Gastrocnemius medialis (tissue), 4 donors: Measurements from ENCODE around the gene PADI4. TPM values are rescaled to one million over a fixed set of nuclear protein-coding genes. Genes with fewer than 3 reads are reported as not detected.

Experiments used
- ATAC-seq, 2 donors: fragments of 150-250 bp; one replicate each; pipeline ENCODE4 v1.9.1; 2016
- DNase-seq, 2 donors: peaks; one replicate each; pipeline ENCODE4 v3.0.0-alpha.2; 2019
- H3K27ac ChIP-seq, 4 donors: fragments of 200-600 bp; sonication (generic); 1 replicate in 1 of 4; 2 replicates in 3 of 4; pipeline ENCODE4 v1.5.1; 2016 to 2018; ENCODE audit warnings: mild to moderate bottlenecking in 2 of 4, moderate library complexity in 1 of 4
- H3K27me3 ChIP-seq, 3 donors: fragments of 200-600 bp; sonication (generic) in 2 of 3; 1 replicate in 1 of 3; 2 replicates in 2 of 3; pipeline versions ENCODE4 v1.5.1 to v1.6.0; 2016 to 2019; ENCODE audit warnings: mild to moderate bottlenecking in 1 of 3, moderate library complexity in 1 of 3
- H3K36me3 ChIP-seq, 2 donors: fragments of 200-600 bp; sonication (generic) in 1 of 2; one replicate each; pipeline ENCODE4 v1.5.1; 2017 to 2018
- H3K4me1 ChIP-seq, 2 donors: fragments of 200-600 bp; sonication (generic) in 1 of 2; one replicate each; pipeline ENCODE4 v1.5.1; 2016 to 2017; ENCODE audit warnings: mild to moderate bottlenecking in 2 of 2
- H3K4me3 ChIP-seq, 4 donors: fragments of 200-600 bp; sonication (generic) in 3 of 4; 1 replicate in 1 of 4; 2 replicates in 3 of 4; pipeline ENCODE4 v1.5.1; 2016 to 2019; ENCODE audit warnings: mild to moderate bottlenecking in 2 of 4
- H3K9me3 ChIP-seq, 3 donors: fragments of 200-600 bp; sonication (generic) in 2 of 3; 1 replicate in 1 of 3; 2 replicates in 2 of 3; pipeline ENCODE4 v1.5.1; 2016 to 2019
- CTCF ChIP-seq, 5 experiments: fragments of 450-650 bp in 3 of 5; fragments of 200-600 bp in 2 of 5; sonication (generic) in 2 of 5; IDR thresholded peaks in 4 of 5; conservative IDR thresholded peaks in 1 of 5; 1 replicate in 4 of 5; 2 replicates in 1 of 5; pipeline ENCODE4 v1.5.1; 2016 to 2019; ENCODE audit warnings: antibody characterized with exemption in 5 of 5, mild to moderate bottlenecking in 3 of 5, moderate library complexity in 3 of 5
- POLR2A ChIP-seq, 2 donors: fragments of 450-650 bp; IDR thresholded peaks; one replicate each; pipeline ENCODE4 v1.6.1; 2017; ENCODE audit warnings: antibody characterized with exemption in 2 of 2, mild to moderate bottlenecking in 2 of 2, moderate library complexity in 2 of 2
- in situ Hi-C, 4 donors: fragments of 200-750 bp; cut with MboI; loops; one replicate each; pipeline versions ENCODE4 v1.15.0 to v1.8.0; 2017; ENCODE audit warnings: low sequenced_read_pairs in 4 of 4
- intact Hi-C: fragments of 100-400 bp; cut with DNase I; formaldehyde crosslinking; loops from one replicate; pipeline ENCODE4 v1.15.1; 2023; ENCODE audit warnings: low total_unique reads
- total RNA-seq, 4 donors: library from RNA; depleted of rRNA; stranded (reverse); fragments of >200 nt; gene quantifications; one replicate each; pipeline versions ENCODE4 v1.1.0 to v1.2.3, GENCODE V29; 2016

PADI4 gene
- total RNA-seq, 4 donors from 2014 or later: not detected

DNA sequence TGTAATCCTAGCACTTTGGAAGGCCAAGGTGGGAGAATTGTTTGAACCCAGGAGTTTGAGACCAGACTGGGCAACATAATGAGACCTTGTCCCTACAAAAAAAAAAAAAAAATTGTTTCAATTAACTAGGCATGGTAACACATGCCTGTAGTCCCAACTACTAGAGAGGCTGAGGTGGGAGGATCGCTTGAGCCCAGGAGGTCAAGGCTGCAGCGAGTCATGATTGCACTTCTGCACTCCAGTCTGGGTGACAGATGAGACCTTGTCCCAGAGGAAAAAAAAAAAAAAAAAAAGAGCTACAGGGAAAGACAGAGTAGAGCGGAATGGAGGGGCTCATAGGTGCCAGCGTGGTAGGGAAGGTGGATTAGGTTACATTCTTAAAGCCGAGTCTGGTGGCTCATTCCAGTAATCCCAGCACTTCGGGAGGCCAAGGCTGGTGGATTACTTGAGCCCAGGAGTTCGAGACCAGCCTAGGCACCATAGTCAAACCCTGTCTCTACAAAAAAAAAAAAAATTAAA, 43.0 kb downstream of the PADI4 start:
- no peak for ATAC-seq
- Histone ChIP-seq H3K27me3 (peaks cover 16 to 25% (median 23%) of the 10 kb centered on the region in 3 donors), H3K4me3 (no peak overlapping the region), H3K4me1 (no peaks in the 10 kb centered on the region), H3K9me3 (no peaks in the 10 kb centered on the region), H3K36me3 (no peaks in the 10 kb centered on the region), H3K27ac (no peak overlapping the region)
- DNase-seq: no peak
- intact Hi-C loops (no loop called here), in situ Hi-C loops (no loop called here)
- TF ChIP-seq CTCF (IDR thresholded peaks at IDR 0.05 in 4 of 5, conservative IDR thresholded peaks at IDR 0.05 in 1 of 5) (no peak), POLR2A (IDR thresholded peaks at IDR 0.05) (no peak)

DNA sequence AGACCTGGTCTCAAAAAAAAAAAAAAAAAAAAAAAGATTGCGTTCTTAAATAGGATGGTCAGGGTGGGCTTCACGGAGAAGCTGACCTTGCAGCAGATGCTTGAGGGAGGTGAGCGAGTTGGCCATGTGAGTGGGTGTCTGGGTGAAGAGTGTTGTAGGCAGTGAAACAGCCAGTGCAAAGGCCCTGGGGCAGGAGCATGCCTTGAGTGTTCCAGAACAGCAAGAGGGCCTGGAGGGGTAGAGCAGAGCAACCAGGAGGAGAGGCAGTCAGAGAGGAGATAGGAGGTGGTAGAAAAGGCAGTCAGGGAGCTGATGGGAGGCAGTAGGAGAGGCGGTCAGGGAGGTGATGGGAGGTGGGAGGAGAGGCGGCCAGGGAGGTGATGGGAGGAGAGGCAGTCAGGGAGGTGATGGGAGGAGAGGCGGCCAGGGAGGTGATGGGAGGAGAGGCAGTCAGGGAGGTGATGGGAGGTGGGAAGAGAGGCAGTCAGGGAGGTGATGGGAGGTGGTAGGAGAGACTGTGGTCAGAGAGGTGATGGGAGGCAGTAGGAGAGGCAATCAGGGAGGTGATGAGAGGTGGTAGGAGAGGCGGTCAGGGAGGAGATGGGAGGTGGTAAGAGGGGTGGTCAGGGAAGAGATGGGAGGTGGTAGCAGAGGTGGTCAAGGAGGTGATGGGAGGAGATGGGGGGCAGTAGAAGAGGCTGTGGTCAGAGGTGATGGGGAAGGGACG, 43.8 kb downstream of the PADI4 start:
- TF ChIP-seq CTCF (IDR thresholded peaks at IDR 0.05 in 4 of 5, conservative IDR thresholded peaks at IDR 0.05 in 1 of 5): no peak
- no peak for TF ChIP-seq POLR2A (IDR thresholded peaks at IDR 0.05)
- Histone ChIP-seq H3K27ac (no peak overlapping the region), H3K4me3 (no peak overlapping the region), H3K4me1 (no peaks in the 10 kb centered on the region), H3K36me3 (no peaks in the 10 kb centered on the region), H3K9me3 (no peaks in the 10 kb centered on the region), H3K27me3 (peaks cover 16 to 25% (median 17%) of the 10 kb centered on the region in 3 donors)
- ATAC-seq: no peak
- DNase-seq: no peak
- intact Hi-C loops (no loop called here), in situ Hi-C loops (no loop called here)

DNA sequence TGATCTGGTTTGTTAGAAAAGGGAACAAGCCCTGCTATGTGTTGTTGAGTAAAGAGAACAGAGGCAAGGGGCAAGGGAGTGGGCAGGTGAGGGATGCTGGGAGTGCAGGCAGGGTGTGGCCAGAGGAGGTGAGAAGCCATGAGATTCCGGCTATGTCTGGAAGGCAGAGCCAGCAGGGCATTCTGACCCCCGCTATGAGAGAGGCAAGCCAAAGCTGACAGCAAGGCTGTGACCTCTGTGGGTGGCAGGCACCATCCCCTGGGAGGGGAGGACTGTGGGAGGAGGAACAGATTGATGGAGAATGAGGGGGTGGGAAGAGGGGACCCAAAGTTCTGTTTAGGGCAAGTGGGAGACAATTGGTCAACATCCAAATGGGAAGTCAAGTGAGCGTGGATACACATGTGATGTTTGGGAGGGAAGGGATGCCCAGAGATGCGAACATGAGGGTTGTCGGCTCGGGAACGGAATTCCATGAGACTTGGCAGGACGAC, 44.5 kb downstream of the PADI4 start:
- TF ChIP-seq CTCF (IDR thresholded peaks at IDR 0.05 in 4 of 5, conservative IDR thresholded peaks at IDR 0.05 in 1 of 5) (no peak), POLR2A (IDR thresholded peaks at IDR 0.05) (no peak)
- H3K9me3 ChIP-seq: no peaks in the 10 kb centered on the region
- ATAC-seq: no peak
- in situ Hi-C loops (no loop called here), intact Hi-C loops (no loop called here)
- H3K36me3 ChIP-seq: no peaks in the 10 kb centered on the region
- H3K27me3 ChIP-seq: peaks cover 16 to 24% (median 17%) of the 10 kb centered on the region in 3 donors
- no peak for DNase-seq
- H3K4me1 ChIP-seq: no peaks in the 10 kb centered on the region
- no peak overlapping the region for H3K4me3 ChIP-seq
- H3K27ac ChIP-seq: no peak overlapping the region

DNA sequence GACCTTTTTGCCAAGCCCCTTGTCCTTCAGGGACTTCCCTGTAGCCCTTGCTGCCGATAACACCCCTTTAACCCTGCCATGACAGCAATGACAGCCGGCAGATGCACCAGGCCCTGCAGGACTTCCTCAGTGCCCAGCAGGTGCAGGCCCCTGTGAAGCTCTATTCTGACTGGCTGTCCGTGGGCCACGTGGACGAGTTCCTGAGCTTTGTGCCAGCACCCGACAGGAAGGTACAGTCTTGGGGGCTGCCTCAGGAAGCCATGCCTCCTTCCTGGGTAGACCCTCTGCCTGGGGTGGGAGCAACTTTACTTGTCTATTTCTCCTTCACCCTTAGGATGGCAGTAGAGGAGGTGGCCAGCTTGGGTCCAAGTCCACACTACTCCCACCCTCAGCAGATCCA, 47.9 kb downstream of the PADI4 start:
- Histone ChIP-seq H3K27me3 (peaks cover 4 to 15% (median 5%) of the 10 kb centered on the region in 3 donors), H3K4me1 (no peaks in the 10 kb centered on the region), H3K36me3 (no peaks in the 10 kb centered on the region), H3K9me3 (no peaks in the 10 kb centered on the region), H3K27ac (no peak overlapping the region), H3K4me3 (no peak overlapping the region)
- in situ Hi-C loops: no loop called here
- no peak for ATAC-seq
- intact Hi-C loops: no loop called here
- no peak for TF ChIP-seq POLR2A (IDR thresholded peaks at IDR 0.05)
- no peak for TF ChIP-seq CTCF (IDR thresholded peaks at IDR 0.05 in 4 of 5, conservative IDR thresholded peaks at IDR 0.05 in 1 of 5)
- DNase-seq: no peak
